ENCODE measurements around the gene MCCC2. TPM values are rescaled to one million over a fixed set of nuclear protein-coding genes. Genes with fewer than 3 reads are reported as not detected.

The MCCC2 gene
- total and polyA plus RNA-seq, 2 of the 13 experiments (the other 11 are each of a cell fraction or from before 2014, with no cell fraction given), result 44.8 to 83.6 TPM

DNA sequence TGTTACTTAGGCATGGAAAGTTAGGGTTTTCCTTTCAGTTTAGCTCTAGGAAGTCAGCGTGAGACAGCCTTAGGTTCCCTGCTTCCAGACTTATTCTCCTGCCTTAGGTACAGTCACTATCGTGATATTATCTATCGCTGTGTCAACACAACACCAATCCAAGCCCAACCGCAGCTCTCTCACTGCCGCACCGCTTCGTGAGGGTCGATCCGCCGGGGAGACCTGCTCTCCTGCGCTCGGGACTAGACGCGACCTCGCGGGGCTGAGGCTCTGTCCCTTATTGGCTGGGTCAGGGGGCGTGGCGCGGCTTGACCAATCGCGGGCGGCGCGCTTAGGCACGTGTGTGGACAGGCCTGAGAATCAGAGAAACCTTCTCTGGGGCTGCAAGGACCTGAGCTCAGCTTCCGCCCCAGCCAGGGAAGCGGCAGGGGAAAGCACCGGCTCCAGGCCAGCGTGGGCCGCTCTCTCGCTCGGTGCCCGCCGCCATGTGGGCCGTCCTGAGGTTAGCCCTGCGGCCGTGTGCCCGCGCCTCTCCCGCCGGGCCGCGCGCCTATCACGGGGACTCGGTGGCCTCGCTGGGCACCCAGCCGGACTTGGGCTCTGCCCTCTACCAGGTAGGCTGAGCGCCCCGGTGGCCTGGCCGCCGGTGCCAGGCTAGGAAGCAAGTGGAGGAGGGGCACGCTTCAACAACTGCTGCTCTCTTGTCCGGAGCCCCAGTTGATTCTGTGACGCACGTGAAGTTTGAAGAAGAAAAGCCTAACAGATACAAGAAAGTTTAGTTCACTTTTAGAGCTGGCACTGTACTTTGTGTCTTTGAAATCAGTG is at the start of gene MCCC2 (continued):
- TF ChIP-seq PBX2 (CRISPR knock-in tag; IDR thresholded peaks at IDR 0.05) (no peak), ZMAT3 (CRISPR knock-in tag; conservative IDR thresholded peaks at IDR 0.05) (peak; percentile 91), NFE2L1 (CRISPR knock-in tag; IDR thresholded peaks at IDR 0.05; ENCODE audit: borderline replicate concordance) (no peak), SPEN (CRISPR knock-in tag; IDR thresholded peaks at IDR 0.05; ENCODE audit: low read depth) (peak; percentile 77), NCOR1 (IDR thresholded peaks at IDR 0.05; ENCODE audit: borderline replicate concordance, low read length) (no peak), TEAD2 (CRISPR knock-in tag; IDR thresholded peaks at IDR 0.05) (no peak), NFKB2 (CRISPR knock-in tag; IDR thresholded peaks at IDR 0.05; ENCODE audit: borderline replicate concordance) (peak; percentile 71; the same call in 1 of the 2 replicates), FOXA3 (CRISPR knock-in tag; IDR thresholded peaks at IDR 0.05) (no peak; the same call in 1 of the 2 replicates), NAIF1 (CRISPR knock-in tag; IDR thresholded peaks at IDR 0.05; ENCODE audit: borderline replicate concordance) (no peak), CENPBD1 (CRISPR knock-in tag; IDR thresholded peaks at IDR 0.05; ENCODE audit: borderline replicate concordance, low read depth) (no peak), GTF3A (CRISPR knock-in tag; conservative IDR thresholded peaks at IDR 0.05) (0 out of 2 replicates have a peak, but pooled peaks have one; percentile 67), ZNF407 (CRISPR knock-in tag; IDR thresholded peaks at IDR 0.05; ENCODE audit: not compliant biosample characterization) (no peak), TGIF2 (CRISPR knock-in tag; IDR thresholded peaks at IDR 0.05) (peak; percentile 32), JARID2 (CRISPR knock-in tag; IDR thresholded peaks at IDR 0.05; ENCODE audit: insufficient replicate concordance) (no peak), ZNF441 (CRISPR knock-in tag; IDR thresholded peaks at IDR 0.05; ENCODE audit: borderline replicate concordance) (no peak), SALL1 (CRISPR knock-in tag; IDR thresholded peaks at IDR 0.05) (peak; percentile 78), SOX5 (CRISPR knock-in tag; IDR thresholded peaks at IDR 0.05; ENCODE audit: borderline replicate concordance) (peak; percentile 41)
- TF ChIP-seq, protein P1, sequence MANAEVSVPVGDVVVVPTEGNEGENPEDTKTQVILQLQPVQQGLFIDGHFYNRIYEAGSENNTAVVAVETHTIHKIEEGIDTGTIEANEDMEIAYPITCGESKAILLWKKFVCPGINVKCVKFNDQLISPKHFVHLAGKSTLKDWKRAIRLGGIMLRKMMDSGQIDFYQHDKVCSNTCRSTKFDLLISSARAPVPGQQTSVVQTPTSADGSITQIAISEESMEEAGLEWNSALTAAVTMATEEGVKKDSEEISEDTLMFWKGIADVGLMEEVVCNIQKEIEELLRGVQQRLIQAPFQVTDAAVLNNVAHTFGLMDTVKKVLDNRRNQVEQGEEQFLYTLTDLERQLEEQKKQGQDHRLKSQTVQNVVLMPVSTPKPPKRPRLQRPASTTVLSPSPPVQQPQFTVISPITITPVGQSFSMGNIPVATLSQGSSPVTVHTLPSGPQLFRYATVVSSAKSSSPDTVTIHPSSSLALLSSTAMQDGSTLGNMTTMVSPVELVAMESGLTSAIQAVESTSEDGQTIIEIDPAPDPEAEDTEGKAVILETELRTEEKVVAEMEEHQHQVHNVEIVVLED (CRISPR knock-in tag; IDR thresholded peaks at IDR 0.05; ENCODE audit: borderline replicate concordance), result peak; percentile 66

All from HepG2 (cell line).